Activated T-helper 1 cell treated with anti-CD3 and anti-CD28 coated beads, Interleukin-12 subunit alpha, Interleukin-12 subunit beta, Interleukin-2, Interleukin-4 antibody, amounts not matched to agents 30 ng/mL and 10 ng/mL and 1 ng/mL, durations not matched to agents 14 hours and 24 hours and 36 hours (primary cell): ENCODE results near the gene WFS1. TPM values are rescaled to one million over a fixed set of nuclear protein-coding genes. Genes with fewer than 3 reads are reported as not detected.

ENCODE experiments used
- DNase-seq: peaks from one replicate; pipeline ENCODE4 v3.0.0; 2021; ENCODE audit warnings: low spot score
- H3K27ac Mint-ChIP-seq: one replicate; pipeline ENCODE4 v1.8.0; 2021; ENCODE audit warnings: mild to moderate bottlenecking, mixed read lengths
- H3K27me3 Mint-ChIP-seq: one replicate; pipeline ENCODE4 v1.8.0; 2022; ENCODE audit warnings: mild to moderate bottlenecking, moderate library complexity, mixed read lengths; ENCODE audit not compliant: insufficient read depth
- H3K36me3 Mint-ChIP-seq: one replicate; pipeline ENCODE4 v1.8.0; 2021; ENCODE audit warnings: low read depth, mixed read lengths
- H3K4me1 Mint-ChIP-seq: one replicate; pipeline ENCODE4 v1.8.0; 2021; ENCODE audit warnings: low read depth, mixed read lengths
- H3K4me3 Mint-ChIP-seq: one replicate; pipeline ENCODE4 v1.8.0; 2021; ENCODE audit warnings: mild to moderate bottlenecking, moderate library complexity, mixed read lengths
- H3K9me3 Mint-ChIP-seq: one replicate; pipeline ENCODE4 v1.8.0; 2021; ENCODE audit warnings: mixed read lengths
- intact Hi-C: fragments of 100-400 bp; cut with micrococcal nuclease; formaldehyde crosslinking; loops from one replicate; pipeline ENCODE4 v1.15.1; 2024
- total RNA-seq: library from RNA; stranded (reverse); gene quantifications from 2 replicates; pipeline ENCODE4 v1.2.3, GENCODE V29; 2022

Gene WFS1
- total RNA-seq, 1 donor from 2014 or later, result 9.3 TPM

DNA sequence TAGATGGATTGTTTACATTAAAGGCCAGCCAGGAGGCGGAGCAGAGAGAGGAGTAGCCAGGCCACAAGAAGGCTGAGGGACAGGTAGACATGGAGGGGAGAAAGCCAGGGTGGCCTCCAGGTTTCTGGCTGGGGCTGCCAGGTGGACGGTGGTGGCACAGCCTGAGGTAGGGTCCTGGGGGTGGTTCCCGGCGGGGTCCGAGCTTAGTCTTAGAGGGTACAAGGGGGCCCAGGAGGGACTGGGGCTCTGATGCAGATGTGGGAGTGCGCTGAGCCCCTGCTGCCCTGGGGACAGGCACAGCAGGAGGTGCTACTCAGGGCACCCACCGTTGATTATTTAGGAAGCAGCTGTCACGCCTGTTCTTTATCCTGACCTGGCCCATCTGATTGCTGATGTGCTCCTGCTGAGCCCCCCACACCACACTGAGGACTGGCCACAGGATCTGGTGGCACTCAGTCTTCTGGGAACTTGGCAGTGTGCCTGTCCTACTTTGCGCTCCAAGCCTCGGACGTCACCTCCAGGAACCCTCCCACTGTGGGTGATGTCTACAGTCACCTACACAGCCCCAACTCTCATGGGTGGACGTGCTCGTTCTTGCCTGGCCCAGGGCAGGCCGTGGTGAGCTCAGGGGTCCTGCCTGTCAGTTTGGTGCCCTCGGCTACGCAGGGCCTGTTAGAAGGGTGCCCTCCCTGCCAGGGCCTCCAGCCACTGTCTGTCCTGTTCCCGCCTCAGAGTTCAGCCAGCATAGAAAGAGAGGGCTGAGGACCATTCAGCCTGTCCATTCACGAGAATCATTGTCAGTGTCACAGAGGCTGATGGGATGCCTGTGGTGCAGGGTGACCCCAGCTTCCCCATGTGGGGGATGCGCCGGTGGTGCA lies 12.0 kb downstream of the WFS1 start:
- no peaks in the 10 kb centered on the region for H3K36me3 Mint-ChIP-seq
- intact Hi-C loops, result no loop called here
- H3K4me3 Mint-ChIP-seq, result no peak overlapping the region
- peaks cover 8% of the 10 kb centered on the region for H3K4me1 Mint-ChIP-seq
- H3K27me3 Mint-ChIP-seq, result no peaks in the 10 kb centered on the region
- no peaks in the 10 kb centered on the region for H3K9me3 Mint-ChIP-seq
- DNase-seq, result no peak
- H3K27ac Mint-ChIP-seq, result no peak overlapping the region

- intact Hi-C loops, result no loop called here
- Mint-ChIP-seq H3K36me3 (no peaks in the 10 kb centered on the region), H3K9me3 (no peaks in the 10 kb centered on the region), H3K27ac (no peak overlapping the region), H3K4me1 (peaks cover 8% of the 10 kb centered on the region), H3K27me3 (no peaks in the 10 kb centered on the region), H3K4me3 (no peak overlapping the region)
- no peak for DNase-seq
Measured at GRCh38 chr4:6282314-6282771, 12.7 kb downstream of the WFS1 start.

GRCh38 chr4:6283282-6283681 lies 13.6 kb downstream of the WFS1 start:
- intact Hi-C loops, result no loop called here
- no peak for DNase-seq
- H3K27ac Mint-ChIP-seq, result no peak overlapping the region
- H3K4me1 Mint-ChIP-seq, result peaks cover 7% of the 10 kb centered on the region
- H3K27me3 Mint-ChIP-seq, result no peaks in the 10 kb centered on the region
- no peak overlapping the region for H3K4me3 Mint-ChIP-seq
- H3K9me3 Mint-ChIP-seq, result no peaks in the 10 kb centered on the region
- H3K36me3 Mint-ChIP-seq, result no peaks in the 10 kb centered on the region

DNA sequence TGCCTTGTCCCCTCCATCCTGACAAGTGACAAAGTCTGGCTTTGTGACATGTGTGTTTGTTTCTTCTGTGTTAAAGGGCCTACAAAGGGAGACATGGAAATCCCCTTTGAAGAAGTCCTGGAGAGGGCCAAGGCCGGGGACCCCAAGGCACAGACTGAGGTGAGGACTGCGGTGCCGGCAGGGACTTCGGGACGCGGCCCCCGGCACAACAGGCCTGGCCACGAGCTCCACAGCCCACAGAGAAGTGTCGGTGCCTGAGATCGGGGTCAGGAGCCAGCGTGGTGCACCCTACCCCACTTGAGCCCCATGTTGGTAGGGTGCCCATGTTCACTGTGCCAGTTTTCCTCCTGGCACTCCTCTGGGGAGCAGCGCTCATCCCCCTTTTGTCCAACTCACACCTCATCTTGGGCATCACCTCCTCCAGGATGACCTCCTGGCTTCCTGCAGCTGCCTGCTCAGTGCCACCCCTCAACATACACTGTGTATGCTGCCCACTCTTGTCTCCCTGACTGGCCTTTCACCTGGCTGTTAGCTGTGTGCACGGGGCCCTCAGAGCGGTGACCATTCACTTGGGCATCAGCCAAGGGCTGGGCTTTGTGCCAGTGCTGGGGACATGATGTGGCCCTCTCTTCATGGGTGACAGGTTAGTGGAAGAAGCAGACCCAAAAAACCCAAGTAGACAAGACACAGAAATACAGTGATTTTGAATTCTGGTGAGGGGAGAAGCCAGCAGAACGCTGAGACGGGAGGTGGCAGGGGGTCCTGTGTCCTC lies 17.6 kb downstream of the WFS1 start:
- Mint-ChIP-seq H3K4me3 (no peak overlapping the region), H3K27me3 (no peaks in the 10 kb centered on the region), H3K27ac (no peak overlapping the region), H3K9me3 (no peaks in the 10 kb centered on the region), H3K4me1 (no peaks in the 10 kb centered on the region), H3K36me3 (no peaks in the 10 kb centered on the region)
- DNase-seq, result no peak
- intact Hi-C loops, result no loop called here

DNA sequence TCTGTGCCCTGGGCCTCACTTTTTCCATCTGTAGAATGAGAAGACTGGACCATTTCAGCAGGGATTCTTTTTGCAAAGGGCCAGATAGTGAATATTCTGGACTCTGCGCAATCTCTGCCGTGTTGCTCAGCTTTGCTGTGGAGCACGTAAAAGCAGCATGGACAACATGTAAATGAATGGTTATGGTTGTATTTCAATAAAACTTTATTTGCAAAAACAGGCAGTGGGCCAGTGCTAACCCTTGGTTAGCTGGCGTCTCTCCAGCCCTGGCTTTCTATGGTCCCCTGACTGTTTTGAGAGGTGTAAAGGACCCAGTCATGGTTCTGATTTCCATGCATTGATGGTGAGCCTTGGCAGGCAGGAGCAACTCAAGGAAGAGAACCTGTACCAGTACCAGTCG lies 18.7 kb downstream of the WFS1 start:
- Mint-ChIP-seq H3K4me1 (no peaks in the 10 kb centered on the region), H3K27me3 (no peaks in the 10 kb centered on the region), H3K36me3 (no peaks in the 10 kb centered on the region), H3K27ac (no peak overlapping the region), H3K4me3 (no peak overlapping the region), H3K9me3 (no peaks in the 10 kb centered on the region)
- no peak for DNase-seq
- intact Hi-C loops, result no loop called here

DNA sequence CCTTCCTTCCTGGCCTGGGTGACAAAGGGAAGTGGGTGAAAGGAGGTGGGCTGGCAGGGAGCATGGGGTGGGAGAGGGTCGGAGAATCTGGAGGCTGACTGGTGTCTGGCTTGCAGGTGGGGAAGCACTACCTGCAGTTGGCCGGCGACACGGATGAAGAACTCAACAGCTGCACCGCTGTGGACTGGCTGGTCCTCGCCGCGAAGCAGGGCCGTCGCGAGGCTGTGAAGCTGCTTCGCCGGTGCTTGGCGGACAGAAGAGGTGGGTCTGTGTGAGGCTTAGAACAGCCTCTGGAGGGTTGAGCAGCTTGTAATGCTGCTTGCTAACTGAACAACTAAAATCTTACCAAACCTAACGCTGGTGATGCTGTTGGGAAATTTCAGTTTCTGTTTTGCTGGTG lies 19.2 kb downstream of the WFS1 start:
- no peak overlapping the region for H3K4me3 Mint-ChIP-seq
- H3K27me3 Mint-ChIP-seq, result no peaks in the 10 kb centered on the region
- intact Hi-C loops, result no loop called here
- no peak for DNase-seq
- H3K27ac Mint-ChIP-seq, result no peak overlapping the region
- no peaks in the 10 kb centered on the region for H3K4me1 Mint-ChIP-seq
- no peaks in the 10 kb centered on the region for H3K36me3 Mint-ChIP-seq
- no peaks in the 10 kb centered on the region for H3K9me3 Mint-ChIP-seq

GRCh38 chr4:6290256-6290655 lies 20.6 kb downstream of the WFS1 start:
- H3K27me3 Mint-ChIP-seq, result no peaks in the 10 kb centered on the region
- no peak for DNase-seq
- H3K9me3 Mint-ChIP-seq, result no peaks in the 10 kb centered on the region
- intact Hi-C loops, result no loop called here
- no peak overlapping the region for H3K4me3 Mint-ChIP-seq
- no peaks in the 10 kb centered on the region for H3K4me1 Mint-ChIP-seq
- no peak overlapping the region for H3K27ac Mint-ChIP-seq
- H3K36me3 Mint-ChIP-seq, result no peaks in the 10 kb centered on the region

DNA sequence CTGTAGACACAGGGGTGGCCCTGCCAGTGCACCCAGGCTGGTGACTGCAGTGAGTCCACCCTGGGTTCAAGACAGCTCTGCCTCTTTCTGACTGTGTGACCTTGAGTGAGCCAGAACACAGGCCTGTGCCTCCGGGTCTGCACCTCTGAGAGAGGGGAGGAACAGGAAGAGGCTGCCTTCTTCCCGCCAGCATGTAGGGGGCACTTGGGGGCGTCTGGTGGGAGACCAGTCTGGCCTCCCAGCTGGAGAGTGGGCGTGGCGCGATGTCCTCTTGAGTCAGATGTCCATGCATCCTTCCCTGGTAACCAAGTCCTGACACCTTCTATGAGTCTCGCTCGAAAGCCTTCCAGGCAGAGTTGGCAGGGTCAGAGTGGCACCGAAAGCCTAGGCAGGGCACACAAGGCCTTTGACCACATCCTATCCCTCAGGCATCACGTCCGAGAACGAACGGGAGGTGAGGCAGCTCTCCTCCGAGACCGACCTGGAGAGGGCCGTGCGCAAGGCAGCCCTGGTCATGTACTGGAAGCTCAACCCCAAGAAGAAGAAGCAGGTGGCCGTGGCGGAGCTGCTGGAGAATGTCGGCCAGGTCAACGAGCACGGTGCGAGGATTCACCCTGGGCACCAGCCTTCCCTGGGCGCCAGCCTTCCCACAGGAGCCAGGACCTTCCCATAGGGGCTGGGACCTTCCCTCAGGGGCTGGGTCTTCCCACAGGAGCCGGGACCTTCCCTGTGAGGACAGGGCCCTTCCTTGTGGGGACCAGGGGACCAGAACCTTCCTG lies 21.3 kb downstream of the WFS1 start:
- Mint-ChIP-seq H3K27ac (no peak overlapping the region), H3K9me3 (no peaks in the 10 kb centered on the region), H3K4me1 (no peaks in the 10 kb centered on the region), H3K27me3 (no peaks in the 10 kb centered on the region), H3K36me3 (no peaks in the 10 kb centered on the region), H3K4me3 (no peak overlapping the region)
- DNase-seq, result no peak
- intact Hi-C loops, result no loop called here

GRCh38 chr4:6291784-6292297 lies 22.2 kb downstream of the WFS1 start:
- Mint-ChIP-seq H3K9me3 (no peaks in the 10 kb centered on the region), H3K4me3 (no peak overlapping the region), H3K27me3 (no peaks in the 10 kb centered on the region), H3K27ac (no peak overlapping the region), H3K4me1 (no peaks in the 10 kb centered on the region), H3K36me3 (no peaks in the 10 kb centered on the region)
- no peak for DNase-seq
- intact Hi-C loops, result no loop called here

- H3K4me1 Mint-ChIP-seq, result no peaks in the 10 kb centered on the region
- intact Hi-C loops, result no loop called here
- no peaks in the 10 kb centered on the region for H3K9me3 Mint-ChIP-seq
- no peak for DNase-seq
- no peak overlapping the region for H3K27ac Mint-ChIP-seq
- H3K36me3 Mint-ChIP-seq, result no peaks in the 10 kb centered on the region
- no peaks in the 10 kb centered on the region for H3K27me3 Mint-ChIP-seq
- H3K4me3 Mint-ChIP-seq, result no peak overlapping the region
Measured at GRCh38 chr4:6292376-6293096, 22.9 kb downstream of the WFS1 start.

DNA sequence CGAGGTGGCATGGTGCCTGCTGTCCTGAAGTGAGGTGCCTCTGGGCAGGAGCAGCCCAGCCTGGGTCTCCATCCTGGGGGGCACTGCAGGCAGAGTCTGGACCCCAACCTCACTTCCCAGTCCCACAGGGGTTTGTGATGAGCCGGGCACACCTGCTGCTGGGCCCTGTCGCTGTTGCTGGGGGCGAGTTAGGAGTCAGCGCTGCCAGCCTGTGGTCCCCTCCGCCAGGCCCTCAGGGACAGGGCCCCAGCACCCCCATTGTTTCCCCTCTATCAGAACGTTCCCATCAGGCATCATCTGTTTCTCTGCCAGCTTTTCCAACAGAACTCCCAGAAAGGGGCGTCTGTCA lies 23.4 kb downstream of the WFS1 start:
- no peaks in the 10 kb centered on the region for H3K4me1 Mint-ChIP-seq
- no peak overlapping the region for H3K4me3 Mint-ChIP-seq
- no peaks in the 10 kb centered on the region for H3K9me3 Mint-ChIP-seq
- intact Hi-C loops, result no loop called here
- H3K27ac Mint-ChIP-seq, result no peak overlapping the region
- DNase-seq, result no peak
- H3K27me3 Mint-ChIP-seq, result no peaks in the 10 kb centered on the region
- no peaks in the 10 kb centered on the region for H3K36me3 Mint-ChIP-seq

DNA sequence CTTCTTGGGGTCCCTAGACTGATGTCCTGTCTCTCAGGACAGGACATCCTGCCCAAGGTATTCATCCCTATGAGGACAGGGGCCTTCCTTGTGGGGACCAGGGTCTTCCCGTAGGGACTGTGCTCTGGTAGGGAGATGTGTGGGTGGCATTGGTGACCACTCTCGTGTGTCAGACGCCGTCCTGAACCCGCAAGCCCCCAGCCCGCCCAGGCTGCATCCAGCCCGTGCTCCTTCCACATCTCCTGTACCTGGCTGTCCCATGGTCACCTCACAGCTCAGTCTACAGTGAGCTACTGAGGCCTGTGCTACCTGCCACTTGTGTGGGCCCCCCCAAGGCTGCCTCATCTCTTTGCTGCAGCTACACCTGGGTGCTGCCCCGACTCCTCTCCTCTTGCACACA lies 24.0 kb downstream of the WFS1 start:
- Mint-ChIP-seq H3K36me3 (no peaks in the 10 kb centered on the region), H3K4me3 (no peak overlapping the region), H3K27ac (no peak overlapping the region), H3K27me3 (no peaks in the 10 kb centered on the region), H3K4me1 (no peaks in the 10 kb centered on the region), H3K9me3 (no peaks in the 10 kb centered on the region)
- intact Hi-C loops, result no loop called here
- no peak for DNase-seq
